ENCODE results near the gene BCAS3. TPM values are rescaled to one million over a fixed set of nuclear protein-coding genes. Genes with fewer than 3 reads are reported as not detected.

Gene BCAS3
- total RNA-seq, 4 donors from 2014 or later, result 42.1 to 84.7 (median 54.1) TPM

DNA sequence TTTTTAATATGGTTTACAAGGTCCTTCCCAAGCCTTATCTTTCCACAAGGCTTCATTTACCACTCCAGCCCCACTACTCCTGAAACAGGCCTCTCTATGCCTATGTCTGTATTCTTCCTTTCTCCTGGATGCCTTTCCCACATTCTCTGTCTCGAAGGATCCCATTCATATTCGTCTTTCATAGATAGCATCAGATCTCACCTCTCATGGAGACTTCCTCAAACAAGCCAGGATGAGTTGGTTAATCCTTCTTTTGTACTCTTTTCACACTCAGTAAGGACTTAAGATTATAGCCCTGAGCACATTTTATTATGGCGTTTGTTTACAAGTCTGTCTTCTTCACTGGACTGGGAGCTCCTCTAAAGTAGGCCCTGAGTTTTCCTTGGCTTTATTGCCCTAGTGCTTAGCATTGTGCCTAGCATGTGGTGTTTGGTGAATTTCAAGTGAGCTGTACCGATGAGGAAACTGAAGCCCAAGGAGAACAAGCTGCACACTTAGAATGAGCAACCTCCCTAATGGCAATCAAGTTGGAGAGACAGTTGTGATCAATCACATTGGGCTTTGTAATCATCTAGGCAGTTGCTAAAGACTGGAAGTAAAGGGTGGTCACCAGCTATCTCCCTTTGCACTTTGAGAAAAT lies 764.6 kb downstream of the BCAS3 start:
- H3K4me3 ChIP-seq (ENCODE audit: low read depth, poor library complexity, severe bottlenecking), result no peak overlapping the region
- intact Hi-C loops (cut with DNase I; ENCODE audit: low total_unique reads), result no loop called here
- no peak for TF ChIP-seq POLR2A (IDR thresholded peaks at IDR 0.05)
- WGBS, 2 donors, result 68 to 72% methylated on average over 4 of the region's 4 CpGs
- no peak for DNase-seq (ENCODE audit: low spot score in 2 of 2)

Other genes starting within 250 kb of the BCAS3 start
- gene APPBP2, start 151.6 kb upstream of the BCAS3 start, total RNA-seq, result 10 to 100 TPM; 14.8 to 21.6 (median 17.1) TPM
- 10 to 100 TPM; 10.9 to 31.1 (median 16.7) TPM for gene PPM1D, start 77.7 kb upstream of the BCAS3 start, total RNA-seq

All from lower leg skin (tissue), 4 donors.